Stimulated activated naive CD8-positive, alpha-beta T cell treated with anti-CD3 and anti-CD28 coated beads, Interleukin-15, amount 100 ng/mL, for 72 hours (primary cell): Measurements from ENCODE around the gene ZNF526.

Experiments used
- ATAC-seq: fragments of 150-1000 bp; cut with Tn5 transposase; 2 replicates; pipeline ENCODE4 v1.10.0; 2021; ENCODE audit warnings: mild to moderate bottlenecking, moderate library complexity
- DNase-seq, 2 donors: peaks; one replicate each; pipeline ENCODE4 v3.0.0; 2021 to 2022
- H3K27ac Mint-ChIP-seq, 2 donors: one replicate each; pipeline ENCODE4 v1.8.0; 2022; ENCODE audit warnings: mild to moderate bottlenecking in 2 of 2, mixed read lengths in 2 of 2, moderate library complexity in 2 of 2
- H3K27me3 Mint-ChIP-seq: one replicate; pipeline ENCODE4 v1.8.0; 2022; ENCODE audit warnings: mixed read lengths
- H3K4me1 Mint-ChIP-seq: one replicate; pipeline ENCODE4 v1.8.0; 2022; ENCODE audit warnings: mild to moderate bottlenecking, mixed read lengths
- H3K4me3 Mint-ChIP-seq, 2 donors: one replicate each; pipeline ENCODE4 v1.8.0; 2022; ENCODE audit warnings: mild to moderate bottlenecking in 2 of 2, mixed read lengths in 2 of 2, moderate library complexity in 1 of 2
- H3K9me3 Mint-ChIP-seq, 2 donors: one replicate each; pipeline ENCODE4 v1.8.0; 2022; ENCODE audit warnings: mixed read lengths in 2 of 2

Gene ZNF526

GRCh38 chr19:42206871-42207755 lies 13.0 kb upstream of the ZNF526 start:
- Mint-ChIP-seq H3K27me3 (no peaks in the 10 kb centered on the region), H3K4me1 (peaks cover 57% of the 10 kb centered on the region), H3K27ac (peak overlapping the region; percentile 86 to 95), H3K9me3 (no peaks in the 10 kb centered on the region), H3K4me3 (no peak overlapping the region)
- no peak for ATAC-seq
- DNase-seq: no peak

GRCh38 chr19:42207767-42208271 lies 12.3 kb upstream of the ZNF526 start:
- Mint-ChIP-seq H3K9me3 (no peaks in the 10 kb centered on the region), H3K27me3 (no peaks in the 10 kb centered on the region), H3K27ac (peak overlapping the region; percentile 86 to 95), H3K4me3 (peak overlapping the region; percentile 23 to 64), H3K4me1 (peaks cover 56% of the 10 kb centered on the region)
- no peak for ATAC-seq
- no peak for DNase-seq

- no peak for DNase-seq
- H3K27me3 Mint-ChIP-seq: no peaks in the 10 kb centered on the region
- no peak overlapping the region for H3K4me3 Mint-ChIP-seq
- H3K27ac Mint-ChIP-seq: peak overlapping the region in 1 of 2 donors; percentile 65
- no peak for ATAC-seq
- H3K4me1 Mint-ChIP-seq: peaks cover 56% of the 10 kb centered on the region
- no peaks in the 10 kb centered on the region for H3K9me3 Mint-ChIP-seq
These were observed 11.5 kb upstream of the ZNF526 start for GRCh38 chr19:42208612-42209011.

GRCh38 chr19:42212886-42213285 lies 7.2 kb upstream of the ZNF526 start:
- ATAC-seq (no peak), DNase-seq (no peak)
- Mint-ChIP-seq H3K27me3 (no peaks in the 10 kb centered on the region), H3K9me3 (no peaks in the 10 kb centered on the region), H3K27ac (peak overlapping the region in 1 of 2 donors; percentile 72), H3K4me1 (peaks cover 59% of the 10 kb centered on the region), H3K4me3 (no peak overlapping the region)

GRCh38 chr19:42214810-42215485 lies 5.2 kb upstream of the ZNF526 start:
- DNase-seq: no peak
- peaks cover 67% of the 10 kb centered on the region for H3K4me1 Mint-ChIP-seq
- no peaks in the 10 kb centered on the region for H3K27me3 Mint-ChIP-seq
- no peaks in the 10 kb centered on the region for H3K9me3 Mint-ChIP-seq
- peak overlapping the region; percentile 29 to 52 for H3K27ac Mint-ChIP-seq
- no peak for ATAC-seq
- peak overlapping the region in 1 of 2 donors; percentile 93 for H3K4me3 Mint-ChIP-seq

GRCh38 chr19:42216653-42217519 lies 3.2 kb upstream of the ZNF526 start:
- no peaks in the 10 kb centered on the region for H3K9me3 Mint-ChIP-seq

GRCh38 chr19:42217520-42218437 lies 2.3 kb upstream of the ZNF526 start, which contains the start of gene DEDD2:
TSS of gene DEDD2 (minus strand) at chr19:42217677. CDS start at chr19:42217007, 670 bp downstream.
- peak; percentile 100 for DNase-seq
- Mint-ChIP-seq H3K27ac (peak within 1 kb of the TSS; percentile 98 to 99), H3K27me3 (no peaks in the 10 kb centered on the region), H3K9me3 (no peaks in the 10 kb centered on the region), H3K4me1 (peaks cover 78% of the 10 kb centered on the region), H3K4me3 (peak within 1 kb of the TSS; percentile 92 to 93)
- ATAC-seq: peak; percentile 82

More at GRCh38 chr19:42216653-42217519, 3.2 kb upstream of the ZNF526 start:
- Mint-ChIP-seq H3K27ac (peak overlapping the region; percentile 98 to 99), H3K4me3 (peak overlapping the region; percentile 92 to 93), H3K4me1 (peaks cover 75% of the 10 kb centered on the region), H3K27me3 (no peaks in the 10 kb centered on the region)
- DNase-seq (peak; percentile 46 to 49), ATAC-seq (peak; percentile 1)

- ATAC-seq (no peak), DNase-seq (no peak)
- H3K9me3 Mint-ChIP-seq: no peaks in the 10 kb centered on the region
- peak overlapping the region; percentile 92 to 95 for H3K27ac Mint-ChIP-seq
- peaks cover 59% of the 10 kb centered on the region for H3K4me1 Mint-ChIP-seq
- peak overlapping the region; percentile 92 to 93 for H3K4me3 Mint-ChIP-seq
- H3K27me3 Mint-ChIP-seq: no peaks in the 10 kb centered on the region
These were observed 612 bp downstream of the ZNF526 start for GRCh38 chr19:42220751-42221097.

GRCh38 chr19:42224940-42225717 lies 5.0 kb downstream of the ZNF526 start:
- ATAC-seq (no peak), DNase-seq (no peak)
- Mint-ChIP-seq H3K27ac (no peak overlapping the region), H3K27me3 (no peaks in the 10 kb centered on the region), H3K4me1 (peaks cover 68% of the 10 kb centered on the region), H3K4me3 (no peak overlapping the region), H3K9me3 (no peaks in the 10 kb centered on the region)

GRCh38 chr19:42225718-42226292 lies 5.7 kb downstream of the ZNF526 start:
- no peak overlapping the region for H3K27ac Mint-ChIP-seq
- H3K4me3 Mint-ChIP-seq: no peak overlapping the region
- no peaks in the 10 kb centered on the region for H3K9me3 Mint-ChIP-seq
- DNase-seq (no peak), ATAC-seq (no peak)
- no peaks in the 10 kb centered on the region for H3K27me3 Mint-ChIP-seq
- H3K4me1 Mint-ChIP-seq: peaks cover 70% of the 10 kb centered on the region

- no peak for DNase-seq
- no peaks in the 10 kb centered on the region for H3K27me3 Mint-ChIP-seq
- no peak overlapping the region for H3K4me3 Mint-ChIP-seq
- H3K27ac Mint-ChIP-seq: no peak overlapping the region
- peaks cover 73% of the 10 kb centered on the region for H3K4me1 Mint-ChIP-seq
- no peak for ATAC-seq
- H3K9me3 Mint-ChIP-seq: no peaks in the 10 kb centered on the region
These were observed 6.8 kb downstream of the ZNF526 start for GRCh38 chr19:42226886-42227285.

GRCh38 chr19:42228641-42229040 lies 8.5 kb downstream of the ZNF526 start:
- no peak for ATAC-seq
- H3K4me3 Mint-ChIP-seq: no peak overlapping the region
- peak overlapping the region in 1 of 2 donors; percentile 92 for H3K27ac Mint-ChIP-seq
- H3K9me3 Mint-ChIP-seq: no peaks in the 10 kb centered on the region
- DNase-seq: no peak
- H3K27me3 Mint-ChIP-seq: no peaks in the 10 kb centered on the region
- H3K4me1 Mint-ChIP-seq: peaks cover 63% of the 10 kb centered on the region

- Mint-ChIP-seq H3K27ac (peak overlapping the region; percentile 49 to 72), H3K27me3 (no peaks in the 10 kb centered on the region), H3K4me1 (peaks cover 66% of the 10 kb centered on the region), H3K9me3 (no peaks in the 10 kb centered on the region), H3K4me3 (no peak overlapping the region)
- no peak for DNase-seq
- ATAC-seq: no peak
These were observed 9.3 kb downstream of the ZNF526 start for GRCh38 chr19:42229301-42229854.
